DND-41 (cell line): ENCODE data around the gene TGM2.

Experiments used
- CTCF ChIP-seq: IDR thresholded peaks from 2 replicates; pipeline ENCODE4 v1.5.1; 2012; ENCODE audit warnings: borderline replicate concordance, low read length, moderate library complexity, mild to moderate bottlenecking; ENCODE audit not compliant: poor library complexity, severe bottlenecking; ENCODE audit errors: extremely low read depth
- EZH2 ChIP-seq: IDR thresholded peaks from 3 replicates; pipeline ENCODE4 v1.6.1; 2012; ENCODE audit warnings: borderline replicate concordance, low read depth, mild to moderate bottlenecking, moderate library complexity, low read length, inconsistent platforms; ENCODE audit not compliant: severe bottlenecking

DNA sequence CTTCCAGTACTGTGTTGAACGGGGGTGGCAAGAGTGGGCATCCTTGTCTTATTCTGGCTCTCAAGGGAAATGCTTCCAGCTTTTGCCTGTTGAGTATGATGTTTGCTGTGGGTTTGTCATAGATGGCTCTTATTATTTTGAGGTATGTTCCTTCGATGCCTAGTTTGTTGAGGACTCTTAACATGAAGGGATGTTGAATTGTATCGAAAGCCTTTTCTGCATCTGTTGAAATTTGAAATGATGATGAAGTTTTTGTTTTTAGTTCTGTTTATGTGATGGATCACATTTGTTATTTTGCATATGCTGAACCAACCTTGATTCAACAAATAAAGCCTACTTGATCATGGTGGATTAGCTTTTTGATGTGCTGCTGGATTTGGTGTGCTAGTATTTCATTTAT is 83.5 kb downstream of the TGM2 start:
- TF ChIP-seq CTCF (no peak), EZH2 (no peak)
